Caco-2 (cell line): ENCODE data around the gene TSEN2. TPM values are rescaled to one million over a fixed set of nuclear protein-coding genes. Genes with fewer than 3 reads are reported as not detected.

ENCODE experiments used
- BruUV-seq: library from RNA; stranded (reverse); fragments of 400-500 nt; replicated peaks from 2 replicates; lab custom pipeline; 2021; lab: Mats Ljungman, UMichigan
- CTCF ChIA-PET: fragments of 300-600 bp; sonication (Branson Sonifier 250); formaldehyde crosslinking; loops from one replicate; lab custom pipeline; 2022; ENCODE audit warnings: antibody characterized with exemption; lab: Charles Lee
- POLR2A ChIA-PET: fragments of 300-600 bp; sonication (Branson Sonifier 250); formaldehyde crosslinking; loops from one replicate; lab custom pipeline; 2022; ENCODE audit warnings: antibody characterized with exemption; lab: Charles Lee
- DNase-seq, 2 experiments: peaks; one replicate each; pipeline versions ENCODE4 v3.0.0 to v3.0.0-alpha.2; 2020 to 2022
- H3K27me3 ChIP-seq: replicated peaks from 2 replicates; pipeline ENCODE4 v1.6.0; 2011; ENCODE audit warnings: low read length; ENCODE audit not compliant: control insufficient read depth, insufficient read depth
- H3K36me3 ChIP-seq: 2 replicates; pipeline ENCODE4 v1.5.1; 2011; ENCODE audit warnings: low read length; ENCODE audit not compliant: control insufficient read depth, insufficient read depth
- H3K4me1 ChIP-seq: fragments of 250-450 bp; sonication (Bioruptor Pico); 2 replicates; pipeline ENCODE4 v1.5.1; 2020; ENCODE audit warnings: mild to moderate bottlenecking
- H3K4me3 ChIP-seq: 2 replicates; pipeline ENCODE4 v1.5.1; 2011; ENCODE audit warnings: low read depth, mild to moderate bottlenecking, control low read depth, low read length
- H3K9me3 ChIP-seq: fragments of 250-450 bp; sonication (Bioruptor Pico); 2 replicates; pipeline ENCODE4 v1.5.1; 2020; ENCODE audit warnings: mild to moderate bottlenecking, moderate library complexity
- H3K27ac Mint-ChIP-seq: one replicate; pipeline ENCODE4 v1.8.0; 2022; ENCODE audit warnings: mixed read lengths; ENCODE audit not compliant: unreplicated experiment
- H3K27me3 Mint-ChIP-seq: one replicate; pipeline ENCODE4 v1.8.0; 2022; ENCODE audit warnings: mixed read lengths; ENCODE audit not compliant: insufficient read depth, unreplicated experiment
- H3K36me3 Mint-ChIP-seq: one replicate; pipeline ENCODE4 v1.8.0; 2022; ENCODE audit warnings: mild to moderate bottlenecking, mixed read lengths; ENCODE audit not compliant: insufficient read depth, unreplicated experiment
- H3K4me1 Mint-ChIP-seq: one replicate; pipeline ENCODE4 v1.8.0; 2022; ENCODE audit warnings: low read depth, mixed read lengths; ENCODE audit not compliant: unreplicated experiment
- H3K4me3 Mint-ChIP-seq: one replicate; pipeline ENCODE4 v1.8.0; 2022; ENCODE audit warnings: mild to moderate bottlenecking, moderate library complexity, mixed read lengths; ENCODE audit not compliant: unreplicated experiment
- H3K9me3 Mint-ChIP-seq: one replicate; pipeline ENCODE4 v1.8.0; 2022; ENCODE audit warnings: mixed read lengths; ENCODE audit not compliant: unreplicated experiment
- intact Hi-C: fragments of 100-400 bp; cut with micrococcal nuclease; formaldehyde crosslinking; loops from one replicate; pipeline ENCODE4 v1.10.0; 2022; ENCODE audit not compliant: unreplicated experiment
- total RNA-seq: library from RNA; stranded (reverse); gene quantifications from 2 replicates; pipeline ENCODE4 v1.2.3, GENCODE V29; 2022
- TF ChIP-seq, protein P1 (sequence below), 2 experiments: fragments of 200-600 bp in 1 of 2; IDR thresholded peaks; 1 replicate in 1 of 2; 2 replicates in 1 of 2; pipeline versions ENCODE4 v1.5.1 to v1.8.0; 2011 to 2022; ENCODE audit warnings: antibody characterized with exemption in 1 of 2, control low read depth in 1 of 2, inconsistent platforms in 1 of 2, low read depth in 1 of 2, low read length in 1 of 2, mild to moderate bottlenecking in 1 of 2, moderate library complexity in 1 of 2; ENCODE audit not compliant: insufficient read depth in 1 of 2, severe bottlenecking in 1 of 2, unreplicated experiment in 1 of 2

The TSEN2 gene
- total RNA-seq, 1 experiment from 2014 or later, result 19.6 TPM

DNA sequence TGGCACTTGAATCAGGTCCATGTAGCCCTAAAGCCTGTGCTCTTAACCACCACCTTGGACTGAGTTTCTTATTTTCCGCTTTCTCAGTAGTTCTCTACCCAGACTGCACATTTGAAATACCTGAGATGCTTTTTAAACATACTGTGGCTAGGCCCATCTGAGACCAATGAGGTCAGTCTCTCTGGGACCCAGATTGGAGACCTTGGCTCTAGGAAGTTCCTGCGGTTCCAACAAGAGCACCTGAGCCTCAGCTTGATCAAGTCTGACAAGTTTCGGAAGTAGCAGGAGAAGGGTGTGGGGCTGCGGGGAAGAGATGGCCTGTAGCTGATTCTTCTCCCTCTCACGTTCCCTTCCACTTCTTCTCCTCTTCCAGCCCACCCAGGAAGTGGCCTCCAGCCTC is 11.5 kb upstream of the TSEN2 start:
- H3K4me3 ChIP-seq, result no peak overlapping the region
- no peaks in the 10 kb centered on the region for H3K4me1 Mint-ChIP-seq
- H3K27ac Mint-ChIP-seq, result no peak overlapping the region
- BruUV-seq, result no TSS peak
- TF ChIP-seq, protein P1, sequence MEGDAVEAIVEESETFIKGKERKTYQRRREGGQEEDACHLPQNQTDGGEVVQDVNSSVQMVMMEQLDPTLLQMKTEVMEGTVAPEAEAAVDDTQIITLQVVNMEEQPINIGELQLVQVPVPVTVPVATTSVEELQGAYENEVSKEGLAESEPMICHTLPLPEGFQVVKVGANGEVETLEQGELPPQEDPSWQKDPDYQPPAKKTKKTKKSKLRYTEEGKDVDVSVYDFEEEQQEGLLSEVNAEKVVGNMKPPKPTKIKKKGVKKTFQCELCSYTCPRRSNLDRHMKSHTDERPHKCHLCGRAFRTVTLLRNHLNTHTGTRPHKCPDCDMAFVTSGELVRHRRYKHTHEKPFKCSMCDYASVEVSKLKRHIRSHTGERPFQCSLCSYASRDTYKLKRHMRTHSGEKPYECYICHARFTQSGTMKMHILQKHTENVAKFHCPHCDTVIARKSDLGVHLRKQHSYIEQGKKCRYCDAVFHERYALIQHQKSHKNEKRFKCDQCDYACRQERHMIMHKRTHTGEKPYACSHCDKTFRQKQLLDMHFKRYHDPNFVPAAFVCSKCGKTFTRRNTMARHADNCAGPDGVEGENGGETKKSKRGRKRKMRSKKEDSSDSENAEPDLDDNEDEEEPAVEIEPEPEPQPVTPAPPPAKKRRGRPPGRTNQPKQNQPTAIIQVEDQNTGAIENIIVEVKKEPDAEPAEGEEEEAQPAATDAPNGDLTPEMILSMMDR (IDR thresholded peaks at IDR 0.05; ENCODE audit: insufficient read depth in 1 of 2, low read depth in 1 of 2, low read length in 1 of 2, severe bottlenecking in 1 of 2, unreplicated experiment in 1 of 2), result no peak
- no peaks in the 10 kb centered on the region for H3K36me3 Mint-ChIP-seq
- H3K27me3 ChIP-seq, result no peaks in the 10 kb centered on the region
- intact Hi-C loops, result no loop called here
- no peaks in the 10 kb centered on the region for H3K9me3 Mint-ChIP-seq
- no peaks in the 10 kb centered on the region for H3K27me3 Mint-ChIP-seq
- H3K4me3 Mint-ChIP-seq, result no peak overlapping the region
- DNase-seq, result no peak
- POLR2A ChIA-PET, result no interaction called here
- no peaks in the 10 kb centered on the region for H3K36me3 ChIP-seq
- peaks cover 9% of the 10 kb centered on the region for H3K4me1 ChIP-seq
- CTCF ChIA-PET, result interaction anchor here (1.2 kb wide), 1 partner anchor 12 kb away, joined by 3 read pairs; the partner anchor contains the start of gene TSEN2
- H3K9me3 ChIP-seq, result no peaks in the 10 kb centered on the region

DNA sequence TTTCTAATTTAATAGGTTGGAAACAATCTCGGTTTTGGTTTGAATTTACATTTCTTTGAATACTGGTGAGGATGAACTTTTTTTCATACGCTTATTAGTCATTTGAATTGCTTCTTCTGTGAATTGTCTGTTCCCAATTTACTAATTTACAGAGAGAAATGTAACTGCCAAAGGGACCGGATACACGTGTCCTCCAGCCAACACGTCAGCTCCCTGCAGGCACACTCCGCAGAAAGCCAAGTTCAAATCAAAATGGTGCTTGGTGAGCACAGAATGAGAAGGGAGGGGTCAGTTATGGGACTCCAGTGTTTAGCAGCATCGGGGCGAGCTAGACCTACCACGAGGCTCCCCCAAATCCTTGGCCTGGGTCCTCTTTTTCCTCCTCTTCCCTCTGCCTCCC is 10.8 kb upstream of the TSEN2 start:
- BruUV-seq, result no TSS peak
- no peak for DNase-seq
- CTCF ChIA-PET, result no interaction called here

DNA sequence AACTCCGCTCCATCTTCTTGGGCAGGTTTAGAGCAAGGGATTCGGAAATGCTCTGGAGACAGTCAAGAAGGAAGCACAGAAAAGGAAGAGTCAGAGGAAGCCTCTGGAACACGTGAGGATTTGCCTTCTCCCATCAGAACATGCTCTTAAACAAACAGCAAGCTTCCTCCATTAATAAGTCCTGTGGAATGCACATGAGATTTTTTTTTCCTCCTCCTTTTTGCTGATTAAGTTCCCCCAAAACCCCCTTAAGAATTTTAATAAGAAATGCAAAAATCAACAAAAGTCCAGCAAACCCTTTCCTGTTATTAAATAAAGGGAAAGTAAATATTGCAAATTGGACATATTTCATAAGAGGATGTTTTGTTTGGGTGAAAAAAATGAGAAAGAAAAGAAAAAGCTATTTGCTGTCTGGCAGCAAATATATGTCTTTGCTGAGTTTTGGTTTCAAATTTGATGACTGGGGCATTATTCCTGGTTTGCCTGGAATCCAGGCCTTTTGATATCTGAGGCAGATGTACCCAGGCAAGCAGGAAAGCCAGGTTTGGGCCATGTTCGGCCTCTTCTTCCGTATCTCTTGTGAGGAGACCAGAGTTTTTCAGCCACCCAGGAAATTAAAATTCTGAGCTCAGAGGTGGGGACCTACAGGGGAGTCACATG is 7.9 kb upstream of the TSEN2 start:
- no peaks in the 10 kb centered on the region for H3K36me3 ChIP-seq
- DNase-seq, result no peak
- Mint-ChIP-seq H3K4me1 (peaks cover 10% of the 10 kb centered on the region), H3K4me3 (no peak overlapping the region), H3K27me3 (no peaks in the 10 kb centered on the region), H3K27ac (no peak overlapping the region), H3K36me3 (no peaks in the 10 kb centered on the region), H3K9me3 (no peaks in the 10 kb centered on the region)
- POLR2A ChIA-PET, result no interaction called here
- intact Hi-C loops, result loop anchor here (2.0 kb wide), 1 partner anchor 122 kb away; no protein-coding TSS in a partner anchor
- CTCF ChIA-PET, result interaction anchor here (0.8 kb wide), 1 partner anchor 342 kb away, joined by 3 read pairs; no protein-coding TSS in a partner anchor
- BruUV-seq, result no TSS peak
- TF ChIP-seq, protein P1 (IDR thresholded peaks at IDR 0.05; ENCODE audit: insufficient read depth in 1 of 2, low read depth in 1 of 2, low read length in 1 of 2, severe bottlenecking in 1 of 2, unreplicated experiment in 1 of 2), result no peak
- no peaks in the 10 kb centered on the region for H3K9me3 ChIP-seq
- H3K27me3 ChIP-seq, result no peaks in the 10 kb centered on the region
- no peak overlapping the region for H3K4me3 ChIP-seq
- H3K4me1 ChIP-seq, result peaks cover 19% of the 10 kb centered on the region

More for the DNA sequence above, 10.8 kb upstream of the TSEN2 start:
- Histone ChIP-seq H3K4me1 (peaks cover 9% of the 10 kb centered on the region), H3K27me3 (no peaks in the 10 kb centered on the region), H3K36me3 (no peaks in the 10 kb centered on the region), H3K9me3 (no peaks in the 10 kb centered on the region), H3K4me3 (no peak overlapping the region)
- Mint-ChIP-seq H3K27me3 (no peaks in the 10 kb centered on the region), H3K9me3 (no peaks in the 10 kb centered on the region), H3K27ac (no peak overlapping the region), H3K4me1 (no peaks in the 10 kb centered on the region), H3K4me3 (no peak overlapping the region), H3K36me3 (no peaks in the 10 kb centered on the region)
- TF ChIP-seq, protein P1 (IDR thresholded peaks at IDR 0.05; ENCODE audit: insufficient read depth in 1 of 2, low read depth in 1 of 2, low read length in 1 of 2, severe bottlenecking in 1 of 2, unreplicated experiment in 1 of 2), result no peak
- POLR2A ChIA-PET, result no interaction called here
- intact Hi-C loops, result no loop called here
